ACC112 (cell line): ENCODE data around the gene OSBPL10.

Experiments used
- H2AFZ ChIP-seq: fragments of 200-600 bp; sonication (generic); one replicate; pipeline ENCODE4 v1.6.0; 2017; ENCODE audit warnings: antibody characterized with exemption, low read length; ENCODE audit not compliant: unreplicated experiment
- H3K27ac ChIP-seq: fragments of 200-600 bp; sonication (generic); 2 replicates; pipeline ENCODE4 v1.5.1; 2014; ENCODE audit warnings: low read depth, mild to moderate bottlenecking, antibody characterized with exemption, low read length, moderate library complexity
- H3K27me3 ChIP-seq: fragments of 200-600 bp; sonication (generic); 2 replicates; pipeline ENCODE4 v1.6.1; 2014; ENCODE audit warnings: mild to moderate bottlenecking, antibody characterized with exemption, low read length, moderate library complexity, mixed read lengths; ENCODE audit not compliant: insufficient read depth
- H3K36me3 ChIP-seq: fragments of 200-600 bp; sonication (generic); 2 replicates; pipeline ENCODE4 v1.6.1; 2016; ENCODE audit warnings: mild to moderate bottlenecking, antibody characterized with exemption, low read length, moderate library complexity, mixed read lengths; ENCODE audit not compliant: insufficient read depth
- H3K4me1 ChIP-seq: fragments of 200-600 bp; sonication (generic); one replicate; pipeline ENCODE4 v1.6.1; 2016; ENCODE audit warnings: low read length, mixed read lengths; ENCODE audit not compliant: insufficient read depth, unreplicated experiment, control insufficient read depth
- H3K4me3 ChIP-seq: fragments of 200-600 bp; sonication (generic); 2 replicates; pipeline ENCODE4 v1.5.1; 2014; ENCODE audit warnings: mild to moderate bottlenecking, low read depth, low read length
- H3K79me2 ChIP-seq: fragments of 200-600 bp; sonication (generic); one replicate; pipeline ENCODE4 v1.6.0; 2016; ENCODE audit warnings: low read length; ENCODE audit not compliant: control insufficient read depth, unreplicated experiment, insufficient read depth

The OSBPL10 gene

GRCh38 chr3:31762888-31763351, 218.1 kb downstream of the OSBPL10 start:
- Histone ChIP-seq H3K27ac (no peak overlapping the region), H3K36me3 (no peaks in the 10 kb centered on the region), H2AFZ (no peak overlapping the region), H3K79me2 (no peaks in the 10 kb centered on the region), H3K4me3 (no peak overlapping the region), H3K27me3 (no peaks in the 10 kb centered on the region), H3K4me1 (no peaks in the 10 kb centered on the region)

GRCh38 chr3:31762097-31762764, 218.8 kb downstream of the OSBPL10 start:
- Histone ChIP-seq H2AFZ (no peak overlapping the region), H3K4me3 (no peak overlapping the region), H3K4me1 (no peaks in the 10 kb centered on the region), H3K79me2 (no peaks in the 10 kb centered on the region), H3K36me3 (no peaks in the 10 kb centered on the region), H3K27ac (no peak overlapping the region), H3K27me3 (no peaks in the 10 kb centered on the region)

- Histone ChIP-seq H3K4me3 (no peak overlapping the region), H3K27me3 (no peaks in the 10 kb centered on the region), H3K27ac (no peak overlapping the region), H3K79me2 (no peaks in the 10 kb centered on the region), H2AFZ (no peak overlapping the region), H3K36me3 (no peaks in the 10 kb centered on the region), H3K4me1 (no peaks in the 10 kb centered on the region)
Measured at GRCh38 chr3:31760654-31761053, 220.4 kb downstream of the OSBPL10 start.

GRCh38 chr3:31758322-31758965, 222.6 kb downstream of the OSBPL10 start:
- Histone ChIP-seq H3K4me1 (no peaks in the 10 kb centered on the region), H2AFZ (no peak overlapping the region), H3K79me2 (no peaks in the 10 kb centered on the region), H3K4me3 (no peak overlapping the region), H3K27ac (no peak overlapping the region), H3K36me3 (no peaks in the 10 kb centered on the region), H3K27me3 (no peaks in the 10 kb centered on the region)

GRCh38 chr3:31755926-31756658, 225.0 kb downstream of the OSBPL10 start:
- Histone ChIP-seq H3K79me2 (no peaks in the 10 kb centered on the region), H3K4me3 (no peak overlapping the region), H3K36me3 (no peaks in the 10 kb centered on the region), H2AFZ (no peak overlapping the region), H3K27me3 (no peaks in the 10 kb centered on the region), H3K27ac (no peak overlapping the region), H3K4me1 (no peaks in the 10 kb centered on the region)

- no peaks in the 10 kb centered on the region for H3K36me3 ChIP-seq
- H3K79me2 ChIP-seq, result no peaks in the 10 kb centered on the region
- H3K27me3 ChIP-seq, result no peaks in the 10 kb centered on the region
- no peak overlapping the region for H3K4me3 ChIP-seq
- no peaks in the 10 kb centered on the region for H3K4me1 ChIP-seq
- no peak overlapping the region for H2AFZ ChIP-seq
- no peak overlapping the region for H3K27ac ChIP-seq
Measured at GRCh38 chr3:31754575-31755278, 226.3 kb downstream of the OSBPL10 start.

GRCh38 chr3:31753050-31753425, 228.0 kb downstream of the OSBPL10 start:
- Histone ChIP-seq H3K79me2 (no peaks in the 10 kb centered on the region), H2AFZ (no peak overlapping the region), H3K36me3 (no peaks in the 10 kb centered on the region), H3K27ac (no peak overlapping the region), H3K4me3 (no peak overlapping the region), H3K27me3 (no peaks in the 10 kb centered on the region), H3K4me1 (no peaks in the 10 kb centered on the region)

GRCh38 chr3:31752305-31753049, 228.6 kb downstream of the OSBPL10 start:
- Histone ChIP-seq H3K27me3 (no peaks in the 10 kb centered on the region), H3K79me2 (no peaks in the 10 kb centered on the region)

GRCh38 chr3:31750341-31750740, 230.7 kb downstream of the OSBPL10 start:
- H3K27ac ChIP-seq, result no peak overlapping the region
- H3K79me2 ChIP-seq, result no peaks in the 10 kb centered on the region
- no peaks in the 10 kb centered on the region for H3K36me3 ChIP-seq
- no peaks in the 10 kb centered on the region for H3K27me3 ChIP-seq
- no peaks in the 10 kb centered on the region for H3K4me1 ChIP-seq
- H2AFZ ChIP-seq, result no peak overlapping the region
- no peak overlapping the region for H3K4me3 ChIP-seq

More at GRCh38 chr3:31752305-31753049, 228.6 kb downstream of the OSBPL10 start:
- H3K27ac ChIP-seq, result no peak overlapping the region
- no peak overlapping the region for H2AFZ ChIP-seq
- no peaks in the 10 kb centered on the region for H3K36me3 ChIP-seq
- no peak overlapping the region for H3K4me3 ChIP-seq
- H3K4me1 ChIP-seq, result no peaks in the 10 kb centered on the region

- Histone ChIP-seq H3K79me2 (no peaks in the 10 kb centered on the region), H3K27ac (no peak overlapping the region), H3K4me3 (no peak overlapping the region), H3K4me1 (no peaks in the 10 kb centered on the region), H3K36me3 (no peaks in the 10 kb centered on the region), H3K27me3 (no peaks in the 10 kb centered on the region), H2AFZ (no peak overlapping the region)
Measured at GRCh38 chr3:31748933-31749295, 232.1 kb downstream of the OSBPL10 start.
